GM19452 (cell line): Measurements from ENCODE around the gene ARMC8.
"Not testable (repeated sequence)": the region's sequence is repeated elsewhere in the genome, so short reads cannot be mapped to it uniquely, and the experiment has no call there.

Experiments used
- ATAC-seq: cut with Tn5 transposase; IDR thresholded peaks from one replicate; pipeline ENCODE4 v1.9.1; 2021; ENCODE audit not compliant: unreplicated experiment

Gene ARMC8, protein sequence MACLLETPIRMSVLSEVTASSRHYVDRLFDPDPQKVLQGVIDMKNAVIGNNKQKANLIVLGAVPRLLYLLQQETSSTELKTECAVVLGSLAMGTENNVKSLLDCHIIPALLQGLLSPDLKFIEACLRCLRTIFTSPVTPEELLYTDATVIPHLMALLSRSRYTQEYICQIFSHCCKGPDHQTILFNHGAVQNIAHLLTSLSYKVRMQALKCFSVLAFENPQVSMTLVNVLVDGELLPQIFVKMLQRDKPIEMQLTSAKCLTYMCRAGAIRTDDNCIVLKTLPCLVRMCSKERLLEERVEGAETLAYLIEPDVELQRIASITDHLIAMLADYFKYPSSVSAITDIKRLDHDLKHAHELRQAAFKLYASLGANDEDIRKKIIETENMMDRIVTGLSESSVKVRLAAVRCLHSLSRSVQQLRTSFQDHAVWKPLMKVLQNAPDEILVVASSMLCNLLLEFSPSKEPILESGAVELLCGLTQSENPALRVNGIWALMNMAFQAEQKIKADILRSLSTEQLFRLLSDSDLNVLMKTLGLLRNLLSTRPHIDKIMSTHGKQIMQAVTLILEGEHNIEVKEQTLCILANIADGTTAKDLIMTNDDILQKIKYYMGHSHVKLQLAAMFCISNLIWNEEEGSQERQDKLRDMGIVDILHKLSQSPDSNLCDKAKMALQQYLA

DNA sequence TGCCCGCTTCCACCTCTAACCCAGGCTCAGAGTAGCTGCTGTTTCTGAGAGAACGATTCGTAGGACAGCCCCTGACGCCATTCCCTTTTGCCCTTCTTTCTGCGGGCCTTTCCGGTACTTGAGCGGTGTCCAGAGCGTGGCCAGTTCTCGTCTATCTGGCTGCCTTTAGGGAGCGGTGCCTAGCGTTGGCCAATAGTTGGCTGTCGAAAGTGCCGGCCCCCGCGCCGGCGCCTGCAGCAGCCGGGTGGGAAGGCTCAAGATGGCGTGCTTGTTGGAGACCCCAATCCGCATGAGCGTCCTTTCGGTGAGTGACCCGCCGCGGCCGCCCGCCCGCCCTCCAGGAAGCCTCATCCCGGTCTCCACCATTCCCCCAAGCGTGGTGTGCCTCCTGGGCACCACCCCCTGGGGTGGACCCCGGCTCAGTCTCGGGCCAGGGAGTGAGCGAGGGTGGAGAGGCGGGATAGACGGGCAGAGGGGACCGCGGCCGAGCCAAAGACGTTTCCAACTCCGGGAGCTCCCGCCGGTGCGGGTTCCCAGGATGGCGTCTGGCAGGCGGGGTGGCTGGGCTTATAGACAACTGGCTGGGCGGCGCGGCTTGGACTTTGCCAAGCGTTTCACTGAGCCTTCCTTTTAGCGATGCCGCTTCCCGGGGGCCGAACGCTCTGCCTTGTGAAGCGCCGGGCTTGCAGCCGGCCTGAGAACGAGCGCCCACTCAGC is at the start of gene ARMC8:
Gene ARMC8 (plus strand): TSS at position 6 of the 717 bp plus-strand sequence. CDS start 254 bp downstream, at position 260.
- ATAC-seq: peak; percentile 55

DNA sequence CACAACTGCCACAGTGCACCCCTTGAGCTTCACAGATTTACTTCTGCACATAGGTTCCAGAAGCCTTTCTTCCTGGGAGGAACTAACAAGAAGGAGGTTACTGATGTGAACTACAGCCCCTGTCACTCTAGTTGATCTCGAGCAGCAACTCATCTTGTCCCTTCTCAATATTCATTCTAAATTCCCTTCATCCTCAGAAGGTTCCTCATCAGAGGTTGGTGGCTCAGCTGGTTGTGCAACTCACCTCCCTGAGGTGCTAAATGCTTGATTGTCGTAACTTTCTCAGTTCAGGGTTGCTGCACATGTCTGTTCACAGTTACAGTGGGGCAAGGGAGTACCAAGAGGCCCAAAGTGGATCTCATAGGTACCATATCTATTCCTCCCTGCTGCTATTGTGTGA is 49.2 kb upstream of the ARMC8 start:
- no peak for ATAC-seq

DNA sequence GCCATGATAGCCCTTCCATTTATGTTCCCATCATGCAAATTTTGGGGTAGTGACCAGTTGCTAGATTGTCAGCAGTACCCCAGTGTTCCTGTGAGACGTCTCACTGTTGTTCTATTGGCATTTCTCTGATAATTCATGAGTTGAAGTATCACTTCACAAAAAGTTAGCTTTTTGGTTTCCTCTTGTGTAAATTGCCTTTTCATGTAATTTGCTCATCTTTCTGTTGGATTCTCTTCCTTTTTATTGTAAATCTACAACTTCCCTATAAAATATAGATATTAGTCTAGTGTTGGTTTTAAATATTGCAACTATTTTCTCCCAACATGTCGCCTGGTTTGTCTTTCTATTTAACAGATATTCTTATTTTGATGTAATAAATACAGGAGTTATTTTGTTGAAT is 47.4 kb upstream of the ARMC8 start:
- ATAC-seq: no peak

DNA sequence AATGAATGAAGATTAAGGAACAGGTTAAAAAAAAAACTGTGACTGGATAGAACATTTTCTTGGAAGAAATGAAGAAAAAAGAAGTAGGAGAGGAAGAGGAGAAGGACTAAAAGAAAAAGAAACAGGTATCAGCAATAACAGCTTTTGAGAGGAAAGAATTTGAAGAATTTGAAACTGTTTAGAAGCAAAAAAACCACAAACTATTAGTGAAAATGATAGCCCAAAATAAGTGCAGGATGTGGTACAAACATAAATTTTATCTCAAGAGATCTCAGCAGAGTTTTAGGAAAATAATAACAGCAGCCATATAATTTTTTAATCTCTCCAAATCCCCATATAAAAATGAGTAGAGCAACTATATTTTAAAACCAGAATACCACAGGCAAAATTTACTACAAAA is 46.2 kb upstream of the ARMC8 start:
- no peak for ATAC-seq

- not testable (repeated sequence) for ATAC-seq
Measured at GRCh38 chr3:138142181-138142580, 44.9 kb upstream of the ARMC8 start.

DNA sequence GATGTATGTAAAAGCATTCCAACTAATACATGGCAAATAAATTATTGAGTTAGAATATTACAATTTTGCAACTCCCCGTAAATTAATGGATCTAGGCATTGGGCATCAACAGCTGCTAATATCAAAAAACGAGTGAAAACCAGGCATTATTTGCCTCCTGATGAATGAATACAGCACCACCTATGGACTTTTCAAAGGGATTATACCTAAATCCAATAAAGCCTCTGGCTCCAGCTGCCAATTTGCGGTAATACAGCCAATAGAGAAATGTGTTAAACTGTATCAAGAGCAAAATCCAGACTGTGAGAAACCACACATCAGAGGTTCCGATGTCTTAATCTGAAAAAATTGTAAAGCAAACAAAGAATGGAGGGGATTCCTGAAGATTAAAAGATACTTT is 38.6 kb upstream of the ARMC8 start:
- ATAC-seq: no peak

- no peak for ATAC-seq
Measured at GRCh38 chr3:138154534-138154933, 32.6 kb upstream of the ARMC8 start.

DNA sequence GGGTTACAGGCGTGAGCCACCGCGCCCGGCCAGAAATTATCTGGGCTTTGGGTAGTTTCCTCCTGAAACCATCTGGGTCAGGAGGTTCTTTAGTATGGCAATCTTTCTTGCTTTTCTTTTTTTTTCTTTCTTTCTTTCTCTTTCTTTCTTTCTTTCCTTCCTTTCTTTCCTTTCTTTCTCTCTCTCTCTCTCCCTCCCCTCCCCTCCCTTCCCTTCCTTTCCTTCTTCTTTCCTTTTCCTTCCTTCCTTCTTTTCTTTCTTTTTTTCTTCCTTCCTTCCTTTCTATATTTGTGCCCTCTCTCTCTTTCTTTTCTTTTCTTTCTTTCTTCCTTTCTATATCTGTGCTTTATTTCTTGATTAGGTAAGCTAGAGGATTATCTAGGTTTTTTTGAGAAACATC is 29.4 kb upstream of the ARMC8 start:
- no peak for ATAC-seq

DNA sequence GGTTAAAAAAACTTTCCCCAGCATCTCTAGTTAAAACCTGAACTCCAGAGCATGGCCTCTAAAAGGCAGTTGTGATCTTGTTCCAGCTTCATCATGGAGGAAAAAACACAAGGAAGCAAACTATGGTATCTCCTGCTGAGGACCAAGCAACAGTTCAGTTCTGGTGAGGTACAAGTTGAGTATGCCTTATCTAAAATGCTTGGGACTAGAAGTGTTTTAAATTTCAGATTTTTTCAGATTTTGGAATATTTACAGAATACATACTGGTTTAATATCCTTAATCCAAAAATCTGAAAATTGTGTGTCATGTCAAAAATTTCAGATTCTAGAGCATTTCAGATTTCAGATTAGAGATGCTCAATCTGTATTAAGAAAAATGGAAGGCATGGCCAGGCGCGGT is 22.0 kb upstream of the ARMC8 start:
- ATAC-seq: no peak

- no peak for ATAC-seq
Measured at GRCh38 chr3:138172625-138173024, 14.5 kb upstream of the ARMC8 start.

DNA sequence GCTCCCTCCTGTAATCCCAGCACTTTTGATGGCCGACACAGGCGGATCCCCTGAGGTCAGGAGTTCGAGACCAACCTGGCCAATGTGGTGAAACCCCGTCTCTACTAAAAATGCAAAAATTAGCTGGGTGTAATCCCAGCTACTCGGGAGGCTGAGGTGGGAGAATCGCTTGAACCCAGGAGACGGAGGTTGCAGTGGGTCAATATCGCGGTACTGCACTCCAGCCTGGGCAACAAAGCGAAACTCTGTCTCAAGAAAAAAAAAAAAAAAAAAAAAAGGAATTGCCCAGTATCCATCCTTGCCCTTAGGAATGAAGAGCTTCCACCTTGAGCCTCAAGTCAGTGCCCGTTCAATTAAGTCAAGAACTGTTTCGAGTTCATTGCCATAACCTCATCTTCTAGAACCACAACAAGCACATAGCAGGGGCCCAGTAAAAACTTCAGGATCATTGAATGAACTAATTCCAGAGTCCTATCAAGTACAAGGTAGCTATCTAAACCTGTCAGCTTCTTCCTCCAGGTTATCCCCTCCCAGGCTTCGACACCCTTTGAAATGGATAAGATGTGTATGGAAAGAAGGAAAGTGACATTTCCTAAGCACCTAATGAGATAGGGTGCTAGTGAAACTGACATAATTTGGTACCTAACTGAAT is 13.2 kb upstream of the ARMC8 start:
- peak; percentile 2 for ATAC-seq

DNA sequence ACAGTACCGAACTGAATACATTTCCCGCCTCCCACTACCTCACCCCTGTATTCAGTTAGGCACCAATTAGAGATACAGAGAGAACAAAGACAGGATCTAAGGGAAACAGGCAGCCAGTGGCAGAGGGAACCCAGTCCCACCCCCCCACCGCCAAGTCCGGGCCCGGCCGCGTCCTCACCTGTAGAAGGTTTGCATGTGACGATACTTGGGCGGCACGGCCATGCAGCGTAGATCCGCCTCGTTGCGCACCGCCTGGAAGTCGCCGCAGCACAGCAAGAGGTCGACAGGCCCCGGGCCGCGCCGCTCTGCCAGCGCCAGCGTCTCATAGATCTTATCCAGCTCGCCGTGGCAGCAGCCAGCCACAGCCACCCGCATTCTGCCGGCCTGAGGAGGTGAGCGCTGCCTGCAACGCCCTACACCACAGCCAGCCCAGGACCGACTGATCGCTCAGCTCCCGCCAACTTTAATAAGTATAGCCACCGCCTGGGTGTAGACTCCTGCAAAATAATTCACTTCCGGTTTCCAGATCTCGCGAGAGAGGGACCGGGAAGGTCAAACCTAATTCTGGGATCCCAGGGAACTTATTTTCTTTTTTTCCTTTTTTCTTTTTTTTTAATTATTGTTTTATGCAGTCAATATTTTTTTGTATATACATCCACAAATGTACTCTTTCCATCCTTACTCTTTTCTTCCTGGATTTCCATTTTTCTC is 12.5 kb upstream of the ARMC8 start, which contains the start of gene DBR1:
Gene DBR1 (minus strand): TSS at position 501 of the 711 bp plus-strand sequence. CDS start 126 bp downstream, at position 375.
- peak; percentile 91 for ATAC-seq

DNA sequence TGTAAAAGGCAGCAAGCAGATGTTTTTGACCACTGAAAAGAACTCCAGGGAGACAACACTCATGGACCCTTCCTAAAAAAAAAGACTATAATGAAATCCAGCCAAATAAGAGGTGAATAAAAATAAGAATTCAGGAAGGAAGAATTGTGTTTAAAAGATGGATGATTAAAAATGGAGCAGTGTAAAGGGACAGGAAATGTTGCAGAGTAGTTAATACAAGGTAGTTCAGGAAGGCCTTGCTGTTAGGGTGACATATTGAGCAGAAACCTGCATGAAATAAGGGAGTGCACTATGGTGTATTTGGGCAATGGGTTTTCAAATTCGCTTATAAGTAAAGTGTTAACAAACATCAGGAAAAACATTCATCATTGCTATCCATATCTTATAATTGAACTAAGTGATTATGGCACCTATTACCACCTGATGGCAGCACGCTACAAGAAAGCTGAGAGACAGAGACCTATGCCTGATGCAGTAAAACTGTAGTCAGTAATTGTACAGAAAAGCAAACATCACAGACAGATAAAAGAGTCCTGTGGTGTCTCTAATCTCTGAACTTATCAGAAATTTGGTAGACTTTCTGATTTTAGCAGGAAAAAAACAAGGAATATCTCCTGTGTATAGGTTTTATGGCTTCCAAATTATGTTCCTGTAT is 6.6 kb upstream of the ARMC8 start:
- peak; percentile 71 for ATAC-seq

- no peak for ATAC-seq
Measured at GRCh38 chr3:138184994-138185393, 2.1 kb upstream of the ARMC8 start.

GRCh38 chr3:138186221-138186620 is 880 bp upstream of the ARMC8 start:
- ATAC-seq: no peak

- peak; percentile 92 for ATAC-seq
Measured at GRCh38 chr3:138186803-138187295, 252 bp upstream of the ARMC8 start.

- ATAC-seq: no peak
Measured at GRCh38 chr3:138188013-138188730, 1.1 kb downstream of the ARMC8 start.

GRCh38 chr3:138195481-138195880 is 8.4 kb downstream of the ARMC8 start:
- no peak for ATAC-seq

DNA sequence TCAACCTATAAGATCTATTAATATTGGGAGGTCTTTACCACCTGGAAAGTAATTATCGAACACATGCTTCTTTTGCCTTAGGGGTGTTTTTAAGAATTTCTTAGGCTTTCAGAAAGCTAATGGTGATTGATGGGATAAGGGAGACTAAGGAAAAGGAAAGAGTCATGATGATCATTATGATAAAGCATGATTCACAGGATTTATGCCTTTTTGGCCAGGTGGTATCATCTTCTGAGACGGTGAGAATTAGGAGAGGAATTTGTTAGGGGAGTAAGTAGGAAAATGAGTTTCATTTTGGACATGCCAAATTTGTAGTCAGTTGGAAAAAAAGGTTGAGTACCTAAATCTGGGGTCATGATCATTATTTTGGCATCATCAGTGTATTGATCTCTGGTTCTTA is 8.9 kb downstream of the ARMC8 start:
- no peak for ATAC-seq
